Measurements from ENCODE around the gene PFN3. TPM values are rescaled to one million over a fixed set of nuclear protein-coding genes. Genes with fewer than 3 reads are reported as not detected.

The PFN3 gene
- total and polyA plus RNA-seq, 2 of the 13 experiments (the other 11 are each of a cell fraction or from before 2014, with no cell fraction given) = not detected

DNA sequence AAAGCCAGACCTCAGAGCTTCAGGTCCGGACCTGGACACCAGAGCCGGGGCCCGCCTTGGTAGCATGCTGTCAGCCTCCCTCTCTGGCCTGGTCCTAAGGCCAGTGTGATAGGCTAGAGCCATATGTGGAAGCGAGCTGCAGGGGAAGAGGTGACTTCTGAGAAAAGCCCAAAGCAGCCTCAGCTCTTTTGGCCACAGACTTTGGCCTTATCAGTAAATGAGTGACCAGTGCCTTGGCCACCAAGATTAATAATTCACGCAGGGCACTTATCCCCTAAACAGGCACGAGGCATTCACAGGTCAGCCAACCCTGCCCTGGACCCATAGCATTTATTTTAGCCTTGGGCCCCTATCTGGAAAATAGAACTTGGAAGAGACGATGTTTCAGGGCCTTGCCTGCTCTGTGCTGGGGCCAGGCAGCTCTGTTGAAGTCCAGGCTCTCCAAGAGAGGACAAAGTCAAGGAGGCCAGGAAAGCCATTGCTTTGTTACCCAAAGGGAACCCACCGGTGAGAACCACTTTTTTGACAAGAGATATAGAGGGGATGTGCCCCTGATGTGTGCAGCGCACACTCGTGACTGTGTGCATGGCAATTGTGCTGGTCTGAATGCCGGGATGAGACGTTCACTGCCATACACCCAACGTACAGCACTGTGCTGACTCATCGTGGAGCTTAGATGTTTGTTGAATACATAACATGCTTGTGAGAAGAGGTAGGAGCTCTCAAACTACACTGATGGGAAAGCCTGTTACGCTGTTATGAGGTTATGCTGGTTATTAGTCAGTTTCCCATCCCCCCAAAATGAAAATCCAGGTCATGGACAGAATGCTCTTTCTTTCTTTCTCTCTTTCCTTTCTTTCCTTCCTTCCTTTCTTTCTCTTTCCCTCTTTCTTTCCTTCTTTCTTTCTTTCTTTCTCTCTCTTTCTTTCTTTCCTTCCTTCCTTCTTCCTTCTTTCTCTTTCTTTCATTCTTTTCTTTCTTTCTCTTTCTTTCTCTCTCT is 21.3 kb downstream of the PFN3 start (continued):
- TF ChIP-seq ZBTB33 (CRISPR knock-in tag; IDR thresholded peaks at IDR 0.05) (no peak), KAT8 (CRISPR knock-in tag; IDR thresholded peaks at IDR 0.05) (peak; percentile 70), ATF7-NPFF (CRISPR knock-in tag; IDR thresholded peaks at IDR 0.05; ENCODE audit: low read depth) (peak; percentile 65), NFYB (CRISPR knock-in tag; IDR thresholded peaks at IDR 0.05) (no peak), ZFP82 (CRISPR knock-in tag; IDR thresholded peaks at IDR 0.05; ENCODE audit: borderline replicate concordance) (no peak), AGO1 (IDR thresholded peaks at IDR 0.05; ENCODE audit: low read depth, low read length, poor library complexity, severe bottlenecking) (no peak), FOXP1 (IDR thresholded peaks at IDR 0.05) (0 out of 2 replicates have a peak, but pooled peaks have one; percentile 25), FOXP1 (CRISPR knock-in tag; IDR thresholded peaks at IDR 0.05) (no peak), ZHX2 (IDR thresholded peaks at IDR 0.05; ENCODE audit: low read depth) (no peak), ZHX2 (CRISPR knock-in tag; IDR thresholded peaks at IDR 0.05; ENCODE audit: borderline replicate concordance) (peak; percentile 51; the same call in 1 of the 2 replicates)
- TF ChIP-seq, protein P1, sequence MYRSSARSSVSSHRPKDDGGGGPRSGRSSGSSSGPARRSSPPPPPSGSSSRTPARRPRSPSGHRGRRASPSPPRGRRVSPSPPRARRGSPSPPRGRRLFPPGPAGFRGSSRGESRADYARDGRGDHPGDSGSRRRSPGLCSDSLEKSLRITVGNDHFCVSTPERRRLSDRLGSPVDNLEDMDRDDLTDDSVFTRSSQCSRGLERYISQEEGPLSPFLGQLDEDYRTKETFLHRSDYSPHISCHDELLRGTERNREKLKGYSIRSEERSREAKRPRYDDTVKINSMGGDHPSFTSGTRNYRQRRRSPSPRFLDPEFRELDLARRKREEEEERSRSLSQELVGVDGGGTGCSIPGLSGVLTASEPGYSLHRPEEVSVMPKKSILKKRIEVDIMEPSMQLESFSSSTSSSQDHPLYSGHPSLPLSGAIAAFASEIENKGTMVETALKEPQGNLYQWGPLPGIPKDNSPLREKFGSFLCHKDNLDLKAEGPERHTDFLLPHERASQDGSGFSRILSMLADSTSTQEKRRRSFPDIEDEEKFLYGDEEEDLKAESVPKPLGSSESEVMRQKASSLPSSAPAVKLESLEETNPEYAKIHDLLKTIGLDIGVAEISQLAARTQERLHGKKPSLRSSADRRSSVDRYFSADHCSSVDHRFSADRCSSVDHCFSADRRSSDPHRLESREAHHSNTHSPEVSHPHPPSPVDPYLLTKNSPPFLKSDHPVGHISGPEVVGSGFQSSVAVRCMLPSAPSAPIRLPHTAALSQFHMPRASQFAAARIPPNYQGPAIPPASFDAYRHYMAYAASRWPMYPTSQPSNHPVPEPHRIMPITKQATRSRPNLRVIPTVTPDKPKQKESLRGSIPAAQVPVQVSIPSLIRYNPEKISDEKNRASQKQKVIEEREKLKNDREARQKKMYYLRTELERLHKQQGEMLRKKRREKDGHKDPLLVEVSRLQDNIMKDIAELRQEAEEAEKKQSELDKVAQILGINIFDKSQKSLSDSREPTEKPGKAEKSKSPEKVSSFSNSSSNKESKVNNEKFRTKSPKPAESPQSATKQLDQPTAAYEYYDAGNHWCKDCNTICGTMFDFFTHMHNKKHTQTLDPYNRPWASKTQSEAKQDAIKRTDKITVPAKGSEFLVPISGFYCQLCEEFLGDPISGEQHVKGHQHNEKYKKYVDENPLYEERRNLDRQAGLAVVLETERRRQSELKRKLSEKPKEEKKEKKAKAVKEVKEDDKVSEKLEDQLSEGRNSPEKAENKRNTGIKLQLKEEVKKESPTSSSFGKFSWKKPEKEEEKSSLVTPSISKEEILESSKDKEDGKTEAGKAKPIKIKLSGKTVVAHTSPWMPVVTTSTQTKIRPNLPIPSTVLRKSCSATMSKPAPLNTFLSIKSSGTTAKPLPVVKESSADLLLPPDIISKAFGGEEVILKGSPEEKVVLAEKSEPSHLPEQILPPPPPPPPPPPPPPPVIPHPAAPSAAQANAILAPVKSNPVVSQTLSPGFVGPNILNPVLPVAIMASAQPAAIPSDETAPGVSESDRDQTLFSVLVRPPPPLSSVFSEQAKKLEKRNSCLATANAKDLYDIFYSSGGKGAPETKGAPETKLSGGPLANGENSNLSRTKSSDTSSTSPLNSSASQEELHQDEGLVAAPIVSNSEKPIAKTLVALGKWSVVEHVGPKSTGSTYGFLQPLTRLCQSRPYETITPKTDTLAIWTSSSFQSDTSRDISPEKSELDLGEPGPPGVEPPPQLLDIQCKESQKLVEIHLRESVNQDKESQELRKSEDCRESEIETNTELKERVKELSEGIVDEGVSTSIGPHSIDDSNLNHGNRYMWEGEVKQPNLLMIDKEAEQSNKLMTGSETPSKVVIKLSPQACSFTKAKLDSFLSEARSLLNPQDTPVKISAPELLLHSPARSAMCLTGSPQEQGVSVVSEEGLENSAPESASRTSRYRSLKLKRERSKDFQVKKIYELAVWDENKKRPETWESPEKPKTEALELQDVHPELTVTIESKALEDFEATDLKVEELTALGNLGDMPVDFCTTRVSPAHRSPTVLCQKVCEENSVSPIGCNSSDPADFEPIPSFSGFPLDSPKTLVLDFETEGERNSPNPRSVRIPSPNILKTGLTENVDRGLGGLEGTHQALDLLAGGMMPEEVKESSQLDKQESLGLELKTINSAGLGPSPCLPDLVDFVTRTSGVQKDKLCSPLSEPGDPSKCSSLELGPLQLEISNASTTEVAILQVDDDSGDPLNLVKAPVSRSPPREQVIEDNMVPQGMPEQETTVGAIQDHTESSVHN (CRISPR knock-in tag; IDR thresholded peaks at IDR 0.05) = 0 out of 2 replicates have a peak, but pooled peaks have one; percentile 7

Data from HepG2 (cell line).